HG02870 (cell line): Measurements from ENCODE around the gene ACP5.
A peak's percentile ranks its signal among the peaks of the same experiment; 100 is the strongest.
"Not testable (repeated sequence)": the region's sequence is repeated elsewhere in the genome, so short reads cannot be mapped to it uniquely, and the experiment has no call there.

ENCODE experiments used
- ATAC-seq: cut with Tn5 transposase; IDR thresholded peaks from one replicate; pipeline ENCODE4 v1.9.1; 2021; ENCODE audit warnings: mild to moderate bottlenecking, moderate library complexity; ENCODE audit not compliant: unreplicated experiment

The ACP5 gene

DNA sequence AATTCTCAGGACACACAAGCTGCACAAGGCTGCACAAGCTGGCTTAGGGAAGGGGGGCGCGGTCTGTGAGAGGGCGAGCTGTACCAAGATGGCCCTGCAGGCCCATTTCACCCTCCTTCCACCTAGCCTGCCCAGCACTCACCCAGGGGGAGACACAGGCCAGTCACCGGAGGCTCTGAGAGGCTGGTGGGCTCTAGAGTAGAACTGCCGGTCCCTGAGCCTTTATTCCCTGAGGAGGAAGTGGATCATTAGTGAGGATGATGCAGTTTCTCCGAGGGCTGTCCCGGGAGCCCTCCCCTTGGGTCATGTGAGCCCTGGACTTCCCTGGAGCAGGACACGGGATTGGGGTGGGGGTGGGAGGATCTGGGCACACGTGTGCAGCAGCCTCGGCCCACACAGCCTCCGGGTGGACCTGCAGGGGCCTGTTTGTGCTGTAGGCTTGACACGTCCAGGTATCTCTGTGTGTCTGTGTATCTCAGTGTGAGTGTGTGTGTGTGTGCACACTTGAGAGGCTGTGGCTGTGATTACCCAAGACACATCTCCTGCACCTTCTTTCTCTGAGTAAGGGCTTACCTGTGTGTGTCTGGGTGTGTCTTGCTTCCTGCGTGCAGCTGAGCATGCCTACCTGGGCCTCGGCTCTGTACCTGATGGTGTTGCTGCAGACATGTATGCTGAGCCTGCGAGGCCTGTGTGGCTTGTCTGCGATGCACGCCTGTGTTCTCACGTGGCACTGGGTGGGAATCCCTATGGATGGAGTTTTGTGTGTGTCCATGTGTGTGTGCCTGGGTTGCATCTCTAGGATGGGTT lies at the start of gene ACP5:
Gene ACP5 (minus strand): TSS at position 195 of the 807 bp plus-strand sequence. CDS start 328 bp downstream, outside the sequence.
- no peak for ATAC-seq

DNA sequence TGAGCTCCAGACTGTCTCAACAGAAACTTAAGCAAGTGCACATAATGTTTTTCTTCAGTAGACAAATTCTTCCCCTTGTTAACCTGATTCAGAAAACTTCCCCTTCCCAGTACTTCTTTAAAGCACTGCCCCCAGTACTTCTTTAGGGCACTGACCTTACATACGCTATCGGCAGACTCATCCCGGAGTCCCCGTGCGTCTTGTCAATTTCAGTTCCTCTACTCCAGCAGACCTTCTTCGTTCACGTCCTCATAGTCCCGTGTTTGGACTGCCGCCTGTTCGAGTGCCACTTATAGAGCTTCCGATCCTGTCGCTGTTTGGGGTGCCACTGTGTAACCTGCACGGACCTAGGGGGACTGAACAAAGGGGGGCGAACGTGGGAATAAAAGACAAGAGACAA lies 48.8 kb upstream of the ACP5 start:
- ATAC-seq, result no peak

DNA sequence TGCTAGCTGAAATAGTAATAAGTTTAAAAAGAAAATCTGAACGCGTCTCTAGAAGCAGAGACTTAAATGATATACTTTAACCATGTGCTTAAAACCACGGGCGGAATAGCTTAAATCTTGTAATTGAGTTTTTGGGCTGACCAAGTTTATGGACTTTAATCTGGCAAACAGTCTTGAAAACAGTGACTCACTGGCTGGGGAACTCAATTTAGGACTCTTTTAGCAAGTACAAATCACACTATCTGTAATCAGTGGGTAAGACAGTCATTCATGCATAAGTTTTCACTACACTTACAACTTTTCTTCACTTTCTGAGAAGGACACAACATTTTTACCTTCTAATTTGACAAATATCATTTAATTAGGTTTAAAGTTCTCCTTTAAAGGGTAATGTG lies 46.6 kb upstream of the ACP5 start:
- no peak for ATAC-seq

DNA sequence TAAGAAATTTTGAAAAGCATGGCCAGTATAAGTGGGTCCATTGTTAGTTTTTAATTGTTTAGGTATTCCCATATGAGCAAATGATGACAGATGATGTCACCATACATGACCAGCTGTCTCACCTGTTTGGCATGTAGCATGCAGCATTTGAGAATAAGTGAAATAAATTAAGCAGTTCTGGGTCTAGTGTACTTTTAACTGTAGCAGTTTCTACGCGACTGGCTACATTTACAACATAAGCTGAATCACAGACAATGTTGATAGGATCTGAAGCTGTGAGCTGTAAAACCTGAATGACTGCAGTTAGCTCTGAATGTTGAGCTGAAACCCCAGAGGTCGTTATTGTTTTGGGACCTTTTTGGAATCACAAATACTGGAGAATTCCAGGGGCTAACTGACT lies 45.0 kb upstream of the ACP5 start:
- not testable (repeated sequence) for ATAC-seq

DNA sequence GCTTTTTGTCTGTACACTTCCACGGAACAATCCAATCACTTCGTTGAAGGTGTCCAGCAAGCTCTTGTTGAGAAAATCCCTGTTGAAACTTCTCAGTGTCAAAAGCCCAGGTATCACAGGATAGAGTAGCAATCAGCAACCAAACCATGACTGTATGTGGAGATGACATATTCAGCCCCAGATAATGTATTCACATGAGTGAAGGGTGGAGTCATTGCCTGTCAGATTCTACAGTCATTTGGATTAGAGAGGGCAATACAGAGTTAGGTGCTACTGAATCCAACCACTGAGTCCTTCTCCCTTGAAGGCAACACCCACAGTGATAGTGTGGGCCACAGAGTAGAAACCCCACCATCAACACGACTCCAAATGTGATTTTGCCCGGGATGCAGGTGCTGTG lies 43.1 kb upstream of the ACP5 start:
- no peak for ATAC-seq

DNA sequence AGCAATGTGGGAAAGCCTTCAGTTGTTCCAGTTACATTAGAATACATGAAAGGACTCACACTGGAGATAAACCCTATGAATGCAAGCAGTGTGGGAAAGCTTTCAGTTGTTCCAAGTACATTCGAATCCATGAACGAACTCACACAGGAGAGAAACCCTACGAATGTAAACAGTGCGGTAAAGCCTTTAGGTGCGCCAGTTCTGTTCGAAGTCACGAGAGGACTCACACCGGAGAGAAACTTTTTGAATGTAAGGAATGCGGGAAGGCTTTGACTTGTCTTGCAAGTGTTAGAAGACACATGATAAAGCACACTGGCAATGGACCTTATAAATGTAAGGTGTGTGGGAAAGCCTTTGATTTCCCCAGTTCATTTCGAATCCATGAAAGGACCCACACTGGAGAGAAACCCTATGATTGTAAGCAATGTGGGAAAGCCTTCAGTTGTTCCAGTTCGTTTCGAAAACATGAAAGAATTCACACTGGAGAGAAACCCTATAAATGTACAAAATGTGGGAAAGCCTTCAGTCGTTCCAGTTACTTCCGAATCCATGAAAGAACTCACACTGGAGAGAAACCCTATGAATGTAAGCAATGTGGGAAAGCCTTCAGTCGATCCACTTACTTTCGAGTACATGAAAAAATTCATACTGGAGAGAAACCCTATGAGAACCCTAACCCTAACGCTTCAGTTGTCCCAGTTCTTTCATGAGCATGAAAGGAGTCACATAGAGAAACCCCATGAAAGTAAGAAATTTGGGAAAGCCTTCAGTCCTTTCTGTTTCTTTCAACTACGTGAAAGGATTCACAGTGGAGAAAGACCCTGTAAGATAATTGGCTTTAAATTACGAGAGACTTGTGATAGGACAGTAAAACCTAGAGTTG lies 40.0 kb upstream of the ACP5 start:
- no peak for ATAC-seq

DNA sequence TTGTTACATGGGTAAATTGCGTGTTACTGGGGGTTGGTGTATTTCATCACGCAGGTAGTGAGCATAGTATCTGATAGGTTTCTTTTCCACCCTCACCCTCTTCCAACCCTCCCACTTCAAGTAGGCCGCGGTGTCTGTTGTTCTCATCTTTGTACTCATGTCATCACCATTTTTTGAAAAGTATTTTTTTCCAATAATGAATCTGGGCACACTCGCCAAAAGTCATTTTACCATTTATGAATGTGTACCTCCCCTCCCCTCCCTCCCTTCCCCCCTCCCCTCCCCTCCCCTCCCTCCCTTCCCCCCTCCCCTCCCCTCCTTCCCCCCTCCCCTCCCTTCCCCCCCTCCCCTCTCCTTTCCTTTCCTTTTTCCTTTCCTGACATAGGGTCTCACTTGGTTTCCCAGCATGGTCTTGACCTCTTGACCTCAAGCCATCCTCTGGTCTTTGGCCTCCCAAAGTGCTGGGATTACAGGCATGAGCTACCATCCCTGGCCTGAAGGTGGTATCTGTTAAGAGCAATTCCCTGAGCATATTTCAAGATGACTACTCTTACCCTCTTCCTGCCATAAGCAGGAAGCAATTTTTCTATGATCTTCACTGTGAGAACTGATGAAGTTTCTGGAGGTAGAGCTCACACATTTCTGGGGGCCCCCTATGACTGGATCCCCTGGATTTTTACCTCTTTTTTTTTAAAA lies 35.5 kb upstream of the ACP5 start:
- no peak for ATAC-seq

DNA sequence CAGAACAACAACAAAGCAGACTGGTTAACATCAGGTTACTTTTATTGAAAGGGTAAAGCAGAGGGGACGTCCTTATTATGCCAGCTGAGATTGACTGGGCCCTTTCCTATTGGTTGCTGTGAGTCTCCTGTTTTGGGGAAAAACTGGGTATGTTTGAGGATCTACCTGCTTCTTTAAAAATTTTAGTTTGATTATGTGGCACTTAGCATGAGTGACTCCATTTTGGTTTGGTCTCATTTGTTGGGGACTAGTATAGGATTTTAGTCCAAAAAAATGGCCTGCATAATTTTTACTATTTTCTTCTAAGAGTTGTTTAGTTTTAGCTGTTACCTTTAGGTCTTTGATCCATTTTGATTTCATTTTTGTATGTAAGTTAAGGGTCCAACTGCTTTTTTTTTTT lies 34.3 kb upstream of the ACP5 start:
- no peak for ATAC-seq

DNA sequence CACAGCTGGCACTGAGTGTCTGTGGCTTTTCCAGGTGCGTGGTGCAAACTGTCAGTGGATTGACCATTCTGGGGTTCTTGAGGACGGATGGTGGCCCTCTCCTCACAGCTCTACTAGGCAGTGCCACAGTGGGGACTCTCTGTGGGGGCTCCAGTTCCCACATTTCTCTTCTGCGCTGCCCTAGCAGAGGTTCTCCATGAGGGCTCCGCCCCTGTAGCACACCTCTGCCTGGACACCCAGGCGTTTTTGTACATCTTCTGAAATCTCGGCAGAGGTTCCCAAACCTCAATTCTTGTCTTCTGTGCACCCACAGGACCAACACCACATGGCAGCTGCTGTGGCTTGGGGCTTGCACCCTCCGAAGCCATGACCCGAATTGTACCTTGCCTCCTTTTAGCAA lies 29.0 kb upstream of the ACP5 start:
- no peak for ATAC-seq

DNA sequence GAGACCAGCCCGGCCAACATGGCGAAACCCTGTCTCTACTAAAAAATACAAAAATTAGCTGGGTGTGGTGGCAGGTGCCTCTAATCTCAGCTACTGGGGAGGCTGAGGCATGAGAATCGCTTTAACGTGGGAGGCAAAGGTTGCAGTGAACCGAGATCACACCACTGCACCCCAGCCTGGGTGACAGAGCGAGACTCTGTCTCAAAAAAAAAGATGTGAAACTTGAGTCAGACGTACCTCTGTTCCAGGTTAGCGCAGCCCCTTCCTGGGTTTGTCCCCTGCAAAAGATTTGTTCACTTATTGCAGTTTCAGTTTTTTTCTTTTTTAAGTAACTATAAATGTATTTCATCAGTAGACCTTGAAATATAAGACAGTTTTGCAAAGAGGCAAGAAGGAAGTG lies 22.3 kb upstream of the ACP5 start:
- not testable (repeated sequence) for ATAC-seq

DNA sequence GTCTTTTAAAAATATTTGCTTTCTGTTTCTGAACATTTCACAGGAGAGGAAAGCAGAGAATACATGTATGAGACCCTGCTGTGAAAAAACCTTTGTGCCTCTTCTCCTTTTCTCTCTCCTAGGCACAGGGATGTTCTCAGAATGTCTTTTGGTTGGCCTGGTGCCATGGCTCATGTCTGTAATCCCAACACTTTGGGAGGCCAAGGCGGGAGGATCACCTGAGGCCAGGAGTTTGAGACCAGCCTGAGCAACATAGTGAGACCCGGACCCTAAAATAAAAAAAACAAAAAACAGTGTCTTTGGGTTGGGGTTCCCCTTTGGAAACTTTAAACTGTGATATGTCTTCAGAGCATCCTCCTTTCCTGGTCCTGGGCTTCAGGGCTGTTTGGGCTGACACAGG lies 21.3 kb upstream of the ACP5 start:
- no peak for ATAC-seq

DNA sequence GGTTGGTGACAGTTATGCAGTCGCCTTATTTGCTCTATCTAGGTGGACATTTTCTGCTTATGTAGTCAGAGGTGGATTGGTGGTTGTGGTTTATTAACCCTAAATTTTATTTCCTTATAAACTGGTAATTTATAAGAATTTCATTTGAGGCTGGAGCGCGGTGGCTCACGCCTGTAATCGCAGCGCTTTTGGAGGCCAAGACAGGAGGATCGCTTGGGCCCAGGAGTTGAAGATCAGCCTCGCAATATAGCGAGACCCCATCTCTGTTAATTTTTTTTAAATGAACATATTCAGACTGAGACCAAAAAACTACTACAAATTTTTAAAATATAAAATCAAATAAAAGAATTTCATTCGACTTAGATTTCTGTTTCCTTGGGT lies 20.6 kb upstream of the ACP5 start:
- no peak for ATAC-seq

DNA sequence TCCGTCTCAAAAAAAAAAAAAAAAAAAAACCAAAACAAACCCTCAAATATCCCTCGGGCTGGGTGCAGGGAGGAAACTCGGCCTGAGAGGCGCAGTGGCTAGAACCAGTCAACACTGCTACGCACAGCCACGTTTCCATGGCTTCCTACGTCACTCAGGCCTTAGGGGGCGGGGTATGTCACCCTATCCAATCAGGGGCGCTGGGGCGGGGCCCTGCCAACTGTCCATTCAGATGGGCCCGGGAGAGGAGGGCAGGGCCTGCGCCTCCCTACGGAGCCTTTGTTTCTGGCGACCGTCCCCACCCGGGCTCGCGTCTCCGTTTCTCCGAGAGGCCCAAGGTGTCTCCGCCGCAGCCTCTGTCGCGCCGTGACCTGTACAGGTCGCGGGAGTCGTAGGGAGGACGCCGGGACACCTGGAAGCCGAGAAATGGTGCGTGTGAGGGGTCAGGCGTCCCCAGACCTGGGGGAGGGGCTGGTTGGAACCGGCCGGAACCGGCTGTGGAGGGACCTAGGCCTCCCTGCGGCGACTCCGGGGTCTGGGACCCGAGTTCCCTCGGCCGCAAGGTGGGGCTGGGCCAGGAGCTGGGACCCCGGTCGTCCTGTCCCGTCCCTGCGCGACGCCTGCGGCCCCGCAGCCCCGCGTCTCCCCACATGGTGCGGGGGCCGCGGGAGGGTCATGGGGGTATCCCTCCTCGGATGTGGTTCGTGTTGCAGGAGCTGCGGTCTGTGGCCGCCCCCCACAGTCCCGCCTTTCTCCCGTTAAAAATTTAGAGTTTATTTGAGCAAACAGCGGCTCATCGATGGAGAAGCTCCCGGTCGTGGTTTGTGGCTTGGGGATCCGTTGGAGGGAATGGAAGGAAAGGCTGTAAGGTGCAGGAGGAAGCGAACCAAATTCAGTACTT lies 20.0 kb upstream of the ACP5 start, which contains the start of gene ZNF627:
Gene ZNF627 (plus strand): TSS at position 282 of the 901 bp plus-strand sequence. CDS start 145 bp downstream, at position 427.
- peak; percentile 98 for ATAC-seq

DNA sequence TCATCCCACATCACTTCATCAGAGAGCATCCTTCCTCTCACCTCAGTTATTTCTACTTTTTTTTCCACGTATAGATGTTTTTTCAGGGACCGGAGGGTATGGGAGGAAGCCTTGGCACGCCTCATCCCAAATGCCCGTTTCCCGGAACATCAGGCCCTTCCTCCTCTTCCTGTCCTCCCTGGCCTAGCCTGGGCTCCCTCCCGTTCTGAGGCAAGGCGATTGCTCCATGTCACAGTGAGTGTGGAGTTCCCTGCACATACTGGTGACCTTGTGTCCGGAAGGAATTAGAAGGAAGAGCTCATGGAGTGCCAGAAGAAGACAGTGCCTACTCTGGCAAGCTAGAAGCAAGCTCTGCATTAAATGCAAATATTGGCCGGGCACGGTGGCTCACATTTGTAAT lies 18.7 kb upstream of the ACP5 start:
- ATAC-seq, result no peak

DNA sequence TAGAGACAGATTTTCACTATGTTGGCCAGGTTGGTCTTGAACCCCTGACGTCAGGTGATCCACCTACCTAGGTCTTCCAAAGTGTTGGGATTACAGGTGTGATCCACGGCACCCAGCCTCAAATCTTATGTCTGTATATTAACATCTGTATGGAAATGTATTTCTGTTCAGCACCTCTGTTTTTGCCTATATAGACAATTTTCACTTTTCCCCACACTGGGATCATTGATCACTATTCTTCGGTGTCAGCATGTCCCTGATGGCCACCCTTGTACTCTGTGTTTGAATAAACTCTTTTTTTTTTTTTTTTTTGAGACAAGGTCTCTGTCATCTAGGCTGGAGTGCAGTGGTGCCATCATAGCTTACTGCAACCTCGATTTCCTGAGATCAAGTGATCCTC lies 16.6 kb upstream of the ACP5 start:
- no peak for ATAC-seq

DNA sequence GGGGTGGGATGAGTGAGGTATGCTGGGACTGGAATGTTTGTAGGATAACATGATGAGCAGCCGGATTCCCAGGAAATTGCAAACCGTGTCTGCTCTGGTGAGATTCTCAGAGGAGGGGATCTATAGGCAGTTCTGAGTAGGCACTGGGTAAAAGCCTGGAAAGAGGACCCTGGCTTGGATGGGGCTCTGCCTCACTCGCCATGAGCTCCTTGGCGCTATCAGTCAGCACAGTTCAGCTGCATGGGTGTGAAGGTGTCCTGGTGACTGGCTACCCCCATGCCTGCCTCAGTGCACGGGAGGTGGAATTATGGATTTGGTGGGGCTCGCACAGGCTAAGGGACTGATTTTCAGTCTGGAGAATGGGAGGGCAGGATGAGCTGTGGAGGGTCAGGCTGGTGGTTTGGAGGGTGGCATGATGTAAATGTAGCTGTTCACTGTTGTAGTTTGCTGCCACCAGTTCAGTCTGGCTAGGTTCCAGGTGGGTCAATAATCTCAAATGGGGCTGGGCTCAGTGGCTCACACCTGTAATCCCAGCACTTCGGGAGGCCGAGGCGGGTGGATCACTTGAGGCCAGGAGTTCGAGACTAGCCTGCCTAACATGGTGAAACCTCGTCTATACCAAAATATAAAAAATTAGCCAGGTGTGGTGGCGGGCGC lies 10.7 kb upstream of the ACP5 start:
- ATAC-seq, result no peak

DNA sequence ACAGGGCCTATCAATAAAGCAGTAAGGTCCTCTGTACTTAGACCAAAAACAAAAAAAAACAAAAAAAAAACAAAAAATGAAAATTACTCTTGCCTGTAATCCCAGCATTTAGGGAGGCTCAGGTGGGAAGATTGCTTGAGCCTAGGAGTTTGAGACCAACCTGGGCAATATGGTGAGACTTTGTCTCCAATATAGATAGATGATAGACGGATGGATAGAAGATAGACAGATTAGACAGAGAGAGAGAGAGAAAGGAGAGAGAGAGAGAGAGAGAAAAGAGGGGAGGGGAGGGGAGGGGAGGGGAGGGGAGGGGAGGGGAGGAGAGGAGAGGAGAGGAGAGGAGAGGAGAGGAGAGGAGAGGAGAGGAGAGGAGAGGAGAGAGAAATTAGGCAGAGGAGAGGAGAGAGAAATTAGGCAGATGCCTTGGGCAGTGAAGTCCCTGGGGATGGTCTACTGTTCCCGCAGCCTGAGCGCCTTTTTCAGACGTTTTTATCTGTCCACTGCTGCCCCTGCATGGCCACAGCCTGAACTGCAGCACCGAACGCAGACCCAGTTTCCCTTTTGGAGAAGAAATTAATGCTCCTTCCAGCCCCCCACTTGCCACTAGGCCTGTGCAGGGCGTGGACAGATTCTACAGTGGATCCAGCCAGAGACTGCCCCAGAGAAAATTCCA lies 10.0 kb upstream of the ACP5 start:
- no peak for ATAC-seq

DNA sequence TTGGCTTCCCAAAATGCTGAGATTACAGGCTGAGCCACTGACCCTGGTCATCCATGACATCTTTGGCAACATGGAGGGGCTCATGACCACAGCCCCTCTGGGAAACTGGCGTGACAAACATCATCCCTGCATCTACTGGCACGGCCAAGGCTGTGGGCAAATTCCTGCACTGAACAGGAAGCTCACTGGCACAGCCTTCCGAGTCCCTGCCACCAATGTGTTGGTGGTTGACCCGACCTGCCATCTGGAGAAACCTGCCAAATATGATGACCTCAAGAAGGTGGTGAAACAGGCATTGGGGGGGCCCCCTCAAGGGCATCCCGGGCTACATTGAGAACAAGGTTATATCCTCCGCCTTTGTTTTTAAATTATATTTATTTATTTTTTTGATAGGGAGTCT lies 8.9 kb upstream of the ACP5 start:
- no peak for ATAC-seq

DNA sequence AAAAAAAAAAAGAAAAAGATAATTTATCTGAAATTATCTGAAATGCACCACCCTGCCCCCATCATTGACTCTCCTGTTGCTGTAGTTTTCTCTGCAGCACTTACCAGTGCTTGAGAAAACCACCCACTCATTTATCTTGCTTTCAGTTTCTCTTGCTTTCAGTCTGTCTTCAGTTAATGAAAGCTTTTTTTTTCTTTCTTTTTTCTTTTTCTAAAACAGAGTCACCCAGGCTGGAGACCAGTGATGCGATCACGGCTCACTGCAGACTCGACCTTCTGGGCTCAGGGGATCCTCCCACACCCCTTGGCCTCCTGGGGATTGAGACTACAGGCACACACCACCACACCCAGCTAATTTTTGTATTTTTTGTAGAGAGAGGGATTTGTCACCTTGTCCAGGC lies 4.3 kb upstream of the ACP5 start:
- ATAC-seq, result peak; percentile 73
